Lower lobe of right lung (tissue), 2 donors: ENCODE data around the gene SUMO3. TPM values are rescaled to one million over a fixed set of nuclear protein-coding genes. Genes with fewer than 3 reads are reported as not detected.

Experiments
- ATAC-seq, 2 donors: fragments of 200-7000 bp; cut with Tn5 transposase; one replicate each; pipeline ENCODE4 v1.9.1; 2020 to 2022; ENCODE audit warnings: mild to moderate bottlenecking in 2 of 2, moderate library complexity in 2 of 2
- DNase-seq: peaks from one replicate; pipeline ENCODE4 v3.0.0-alpha.2; 2020
- H3K27ac ChIP-seq: fragments of 200-600 bp; one replicate; pipeline ENCODE4 v1.8.0; 2022
- H3K27me3 ChIP-seq: fragments of 200-600 bp; one replicate; pipeline ENCODE4 v1.8.0; 2022; ENCODE audit warnings: low read depth
- H3K36me3 ChIP-seq: fragments of 200-600 bp; one replicate; pipeline ENCODE4 v1.8.0; 2022; ENCODE audit warnings: mild to moderate bottlenecking
- H3K4me1 ChIP-seq: fragments of 200-600 bp; one replicate; pipeline ENCODE4 v1.8.0; 2022
- H3K4me3 ChIP-seq: fragments of 200-600 bp; one replicate; pipeline ENCODE4 v1.8.0; 2022; ENCODE audit warnings: mild to moderate bottlenecking
- H3K9me3 ChIP-seq: fragments of 200-600 bp; one replicate; pipeline ENCODE4 v1.8.0; 2022
- CTCF ChIP-seq: fragments of 200-600 bp; IDR thresholded peaks from one replicate; pipeline ENCODE4 v1.8.0; 2022; ENCODE audit warnings: antibody characterized with exemption, mild to moderate bottlenecking
- intact Hi-C: fragments of 100-400 bp; cut with DNase I; formaldehyde crosslinking; loops from one replicate; pipeline ENCODE4 v1.11.0; 2022
- total RNA-seq: library from RNA; stranded (reverse); fragmentation: NEBNext Ultra II Directional; extraction: Animal tissue kit (Norgen Biotek cat#: 25700); gene quantifications from one replicate; pipeline ENCODE4 v1.2.1, GENCODE V29; 2021
- donor health status: DM: no; HTN: yes; CAD: no; lungs with severe emphysema.

The SUMO3 gene
- total RNA-seq, 1 donor from 2014 or later: 88.2 TPM

DNA sequence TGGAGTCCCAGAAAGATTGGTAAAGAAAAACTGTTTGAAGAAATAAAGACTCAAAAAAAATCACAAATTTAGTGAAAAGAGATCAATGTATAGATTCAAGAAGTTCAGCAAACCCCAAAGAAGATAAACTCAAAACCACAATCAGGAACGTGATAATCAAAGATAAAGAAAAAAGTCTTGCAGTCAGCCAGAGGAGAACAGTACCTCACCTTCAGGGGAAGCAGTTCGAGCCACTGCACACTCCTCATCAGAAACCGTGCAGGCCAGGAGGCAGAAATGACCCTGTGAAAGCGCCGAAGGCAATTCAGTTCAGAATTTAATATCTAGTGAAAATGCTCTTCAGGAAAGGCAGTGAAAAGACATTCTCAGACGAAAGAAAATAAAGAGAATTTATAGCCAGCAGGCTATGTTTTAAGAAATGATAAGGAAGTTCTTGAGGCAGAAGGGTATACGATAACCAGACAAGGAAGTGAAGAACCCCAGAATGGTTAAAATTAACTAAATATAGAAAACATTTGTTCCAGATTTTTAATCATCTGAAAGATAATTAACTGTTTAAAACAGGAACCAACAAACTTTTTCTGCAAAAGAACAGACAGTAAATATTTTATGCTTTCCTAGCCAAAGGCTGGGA is 13.5 kb upstream of the SUMO3 start:
- Histone ChIP-seq H3K4me1 (no peaks in the 10 kb centered on the region), H3K27me3 (no peaks in the 10 kb centered on the region), H3K9me3 (peaks cover 18% of the 10 kb centered on the region), H3K36me3 (no peaks in the 10 kb centered on the region), H3K27ac (no peak overlapping the region), H3K4me3 (no peak overlapping the region)
- TF ChIP-seq CTCF: no peak
- no peak for ATAC-seq
- DNase-seq: no peak
- intact Hi-C loops: no loop called here

DNA sequence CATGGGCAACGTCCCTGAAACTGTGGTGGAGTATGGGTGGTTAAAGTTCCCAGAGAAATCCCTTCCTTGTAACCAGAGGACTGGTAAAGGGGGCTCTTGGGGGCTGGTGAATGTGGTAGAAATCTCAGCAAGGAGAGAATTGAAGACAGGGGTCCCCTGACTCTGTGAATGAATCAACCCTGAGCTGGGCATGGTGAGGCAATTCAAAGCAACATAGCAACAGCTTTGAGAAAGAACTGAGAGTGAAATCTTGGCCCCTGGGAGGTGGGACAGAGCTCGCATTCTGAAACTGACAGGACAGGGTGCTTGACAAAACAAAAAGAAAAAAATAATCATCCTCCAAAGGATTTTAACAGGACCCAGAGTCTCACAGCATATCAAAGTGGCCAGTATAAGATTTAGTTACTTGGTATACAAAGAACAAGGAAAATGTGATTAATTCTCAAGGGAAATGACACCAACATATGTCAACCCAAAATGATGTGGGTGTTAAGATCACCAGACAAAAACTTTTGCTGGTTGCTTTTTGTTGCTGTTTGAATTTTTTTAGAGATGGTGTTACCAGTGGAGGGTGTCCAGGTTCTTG is 11.7 kb upstream of the SUMO3 start:
- H3K4me1 ChIP-seq: no peaks in the 10 kb centered on the region
- no peak for ATAC-seq
- peaks cover 18% of the 10 kb centered on the region for H3K9me3 ChIP-seq
- no peak overlapping the region for H3K4me3 ChIP-seq
- H3K27ac ChIP-seq: no peak overlapping the region
- H3K27me3 ChIP-seq: no peaks in the 10 kb centered on the region
- intact Hi-C loops: no loop called here
- TF ChIP-seq CTCF: no peak
- H3K36me3 ChIP-seq: no peaks in the 10 kb centered on the region
- no peak for DNase-seq

DNA sequence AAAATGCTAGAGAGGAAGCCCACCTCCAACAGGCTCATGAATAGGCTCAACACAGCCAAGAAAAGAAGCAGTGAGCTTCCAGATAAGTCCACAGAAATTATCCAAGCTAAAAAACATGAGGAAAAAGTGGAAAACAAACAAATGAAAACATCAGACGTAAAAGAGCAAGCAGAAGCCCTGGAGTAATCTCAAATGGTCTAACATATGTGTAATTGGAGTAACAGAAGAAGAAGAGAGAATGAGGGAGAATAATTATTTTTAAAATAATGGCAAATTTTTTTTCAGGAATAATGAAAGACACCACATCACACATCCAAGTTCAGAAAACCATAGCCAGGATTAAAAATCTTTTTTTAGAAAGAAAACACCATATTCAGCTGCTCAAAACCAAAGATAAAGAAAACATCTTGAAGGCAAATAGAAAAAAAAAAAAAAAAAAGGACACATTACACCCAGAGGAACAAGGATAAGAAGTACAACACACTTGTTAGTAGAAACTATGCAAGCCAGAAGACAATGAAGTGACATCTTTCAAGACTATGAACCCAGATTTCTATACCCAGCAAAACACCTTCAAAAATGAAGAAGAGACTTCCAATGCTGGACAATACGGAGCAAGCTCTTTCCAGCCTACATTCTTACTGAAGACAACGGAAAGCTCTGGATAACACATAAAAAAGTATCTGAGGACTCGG is 10.6 kb upstream of the SUMO3 start:
- H3K4me1 ChIP-seq: no peaks in the 10 kb centered on the region
- H3K9me3 ChIP-seq: peaks cover 18% of the 10 kb centered on the region
- H3K36me3 ChIP-seq: no peaks in the 10 kb centered on the region
- no peak overlapping the region for H3K4me3 ChIP-seq
- no peak for TF ChIP-seq CTCF
- H3K27me3 ChIP-seq: no peaks in the 10 kb centered on the region
- no peak overlapping the region for H3K27ac ChIP-seq
- ATAC-seq: no peak
- intact Hi-C loops: no loop called here
- no peak for DNase-seq

DNA sequence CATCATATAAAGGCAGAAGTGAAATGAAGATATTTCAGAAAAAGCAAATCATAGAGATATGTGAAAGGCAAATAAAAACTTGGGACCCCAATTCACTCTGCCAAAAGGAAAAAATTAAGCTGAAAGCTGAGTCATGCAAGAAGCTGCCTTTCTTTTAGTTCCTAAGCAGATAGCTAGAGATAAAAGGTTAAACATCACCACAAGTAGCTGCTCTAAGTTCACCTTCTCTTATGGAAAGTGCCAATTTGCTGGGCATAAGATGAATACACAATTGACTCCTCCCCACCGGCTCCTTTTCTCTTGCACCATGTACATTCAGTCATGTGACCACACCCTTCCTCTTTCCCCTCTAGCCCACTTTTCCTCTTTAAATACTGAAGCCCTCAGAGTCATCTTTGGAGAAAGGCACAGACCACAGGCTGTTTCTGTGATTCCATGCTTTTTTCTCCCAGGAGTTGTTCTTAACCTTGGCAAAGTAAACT is 5.4 kb upstream of the SUMO3 start:
- DNase-seq (no peak), ATAC-seq (no peak)
- Histone ChIP-seq H3K27me3 (no peaks in the 10 kb centered on the region), H3K27ac (no peak overlapping the region), H3K36me3 (no peaks in the 10 kb centered on the region), H3K9me3 (peaks cover 27% of the 10 kb centered on the region), H3K4me3 (no peak overlapping the region), H3K4me1 (peaks cover 10% of the 10 kb centered on the region)
- no peak for TF ChIP-seq CTCF
- intact Hi-C loops: no loop called here

GRCh38 chr21:44822484-44823178 is 4.8 kb upstream of the SUMO3 start:
- intact Hi-C loops: no loop called here
- TF ChIP-seq CTCF: no peak
- H3K36me3 ChIP-seq: no peaks in the 10 kb centered on the region
- H3K4me3 ChIP-seq: no peak overlapping the region
- no peak for ATAC-seq
- H3K9me3 ChIP-seq: peaks cover 21% of the 10 kb centered on the region
- H3K4me1 ChIP-seq: peaks cover 10% of the 10 kb centered on the region
- no peaks in the 10 kb centered on the region for H3K27me3 ChIP-seq
- DNase-seq: no peak
- no peak overlapping the region for H3K27ac ChIP-seq
